HG03175 (cell line): Measurements from ENCODE around the gene SLC11A2.

Experiments used
- ATAC-seq: cut with Tn5 transposase; IDR thresholded peaks from one replicate; pipeline ENCODE4 v1.9.1; 2021; ENCODE audit warnings: mild to moderate bottlenecking, moderate library complexity; ENCODE audit not compliant: unreplicated experiment

Gene SLC11A2

DNA sequence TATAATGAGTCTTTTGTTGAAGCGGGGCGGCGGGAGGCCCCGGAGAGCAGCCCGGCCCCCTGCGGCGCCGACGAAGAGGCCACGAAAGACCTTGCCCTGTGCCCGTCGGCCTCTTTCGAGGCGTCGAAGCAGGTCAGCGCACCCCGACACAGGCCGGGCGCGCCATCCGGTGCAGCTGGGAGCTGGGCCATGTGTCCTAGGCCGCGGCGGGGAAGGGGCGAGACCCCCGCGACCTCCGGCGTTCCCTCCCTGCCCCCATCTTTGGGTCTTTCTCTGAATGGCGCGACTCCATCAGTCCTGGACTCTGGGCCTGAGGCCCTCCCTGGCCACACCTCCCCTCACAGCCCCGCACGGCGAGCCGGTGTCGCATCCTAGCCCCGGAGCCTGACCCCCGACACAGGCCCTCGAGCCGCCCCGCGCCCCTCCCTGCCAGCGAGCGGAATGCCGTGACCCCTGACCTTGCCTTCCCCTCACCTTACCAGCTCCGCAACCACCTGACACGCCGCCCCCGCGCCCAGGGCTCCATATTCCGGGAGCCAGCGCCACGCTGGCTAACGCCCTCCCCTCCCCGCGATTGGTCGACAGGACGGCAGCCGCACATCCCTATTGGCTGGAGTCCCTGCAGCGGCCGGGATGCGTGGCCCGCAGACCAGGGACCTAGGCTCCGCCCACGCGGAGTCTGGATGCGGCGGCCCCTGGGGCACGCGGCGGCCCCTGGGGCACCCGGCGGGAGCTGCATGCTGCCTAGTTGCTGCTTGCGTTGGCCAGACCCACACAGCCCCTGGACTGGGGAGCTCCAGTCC lies at the start of gene SLC11A2:
SLC11A2 (minus strand) TSS at position 549 of the 803 bp plus-strand sequence. CDS start 15,656 bp downstream, outside the sequence.
- peak; percentile 87 for ATAC-seq

DNA sequence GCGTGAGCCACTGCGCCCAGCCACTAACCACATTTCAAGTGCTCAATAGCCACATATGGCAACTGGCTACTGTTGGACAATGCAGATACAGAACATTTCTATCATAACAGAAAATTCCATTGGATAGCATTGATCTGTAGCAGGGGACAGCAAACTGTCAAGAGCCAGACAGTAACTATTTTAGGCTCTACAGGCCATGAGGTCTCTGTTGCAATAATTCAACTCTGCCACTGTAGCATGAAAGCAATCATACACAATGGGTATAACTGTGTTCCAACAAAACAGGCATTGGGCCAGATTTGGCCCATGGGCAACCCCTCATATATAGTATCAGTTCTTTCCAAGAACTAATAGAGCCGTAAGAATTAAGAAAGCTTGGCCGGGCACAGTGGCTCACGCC lies 49.2 kb upstream of the SLC11A2 start:
- ATAC-seq = no peak

DNA sequence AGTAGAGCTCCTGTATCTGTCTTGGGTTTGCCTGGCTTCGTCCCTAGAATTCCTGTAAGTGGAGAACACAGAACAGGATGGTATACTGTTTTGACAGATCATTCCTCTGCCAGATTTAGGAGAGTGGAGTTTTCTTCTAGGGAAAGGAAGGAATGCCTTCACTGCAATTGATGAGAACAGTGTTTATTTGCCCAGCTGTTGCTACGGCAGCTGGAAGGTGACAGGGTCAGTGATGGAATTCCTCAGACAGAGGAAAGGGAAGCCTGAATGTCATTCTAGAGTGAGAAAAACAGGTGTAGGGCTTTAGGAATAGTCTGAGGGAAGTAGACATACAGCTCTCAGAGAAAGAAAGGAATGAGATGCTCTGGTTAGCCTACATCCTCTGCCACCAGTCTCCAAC lies 45.5 kb upstream of the SLC11A2 start:
- no peak for ATAC-seq

DNA sequence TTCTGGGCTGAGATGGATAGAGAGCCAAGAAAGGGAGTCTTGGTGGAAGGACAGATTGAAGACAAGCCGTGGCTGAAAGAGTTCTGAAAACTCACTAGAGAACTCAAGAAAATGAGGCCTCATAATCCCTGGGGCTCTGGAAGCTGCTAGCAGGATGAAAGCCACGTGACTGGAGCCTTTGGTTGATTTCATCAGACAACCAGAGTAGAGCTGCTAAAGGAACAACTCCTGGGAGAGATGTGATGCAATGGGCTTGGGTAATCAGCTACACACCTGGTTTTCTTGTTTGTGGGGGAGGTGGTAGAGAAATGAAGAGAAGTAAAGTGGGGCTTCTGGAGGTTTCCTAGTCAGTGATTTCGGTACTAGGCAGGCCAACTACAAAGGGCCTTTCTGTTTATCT lies 43.8 kb upstream of the SLC11A2 start:
- no peak for ATAC-seq

DNA sequence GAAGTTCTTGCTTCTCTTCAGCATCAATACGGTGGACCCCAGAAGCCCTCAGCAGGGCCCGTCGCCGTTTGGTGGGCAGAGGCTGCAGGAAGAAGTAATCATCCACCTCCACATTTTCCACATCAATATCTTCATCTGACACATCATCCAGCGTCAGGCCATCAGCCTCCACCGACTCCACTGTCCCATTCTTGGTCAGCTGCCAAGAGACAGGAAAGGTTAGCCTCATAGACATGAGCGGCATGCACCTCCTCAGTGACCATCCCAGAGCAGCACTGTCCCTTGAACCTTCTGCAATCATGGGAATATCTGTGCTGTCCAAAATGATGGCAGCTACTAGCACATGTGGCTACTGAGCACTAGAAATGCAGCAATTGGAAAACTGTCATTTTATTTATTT lies 41.6 kb upstream of the SLC11A2 start:
- no peak for ATAC-seq

DNA sequence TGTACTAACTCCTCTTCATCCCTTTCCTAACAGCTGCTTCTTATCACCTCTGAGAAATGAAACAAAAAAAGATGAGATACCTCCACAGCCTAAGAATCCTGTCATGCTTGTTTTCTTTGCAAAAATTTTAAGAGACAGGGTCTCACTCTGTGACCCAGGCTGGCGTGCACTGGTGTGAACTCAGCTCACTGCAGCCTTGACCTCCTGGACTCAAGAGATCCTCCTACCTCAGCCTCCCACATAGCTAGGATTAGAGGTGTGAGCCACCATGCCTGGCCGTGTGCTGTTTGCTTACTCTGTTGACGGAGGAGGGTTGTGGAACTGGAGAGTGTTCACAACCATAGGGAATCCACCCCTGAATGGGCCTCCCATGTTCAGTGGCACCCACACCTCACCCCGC lies 41.0 kb upstream of the SLC11A2 start:
- no peak for ATAC-seq

DNA sequence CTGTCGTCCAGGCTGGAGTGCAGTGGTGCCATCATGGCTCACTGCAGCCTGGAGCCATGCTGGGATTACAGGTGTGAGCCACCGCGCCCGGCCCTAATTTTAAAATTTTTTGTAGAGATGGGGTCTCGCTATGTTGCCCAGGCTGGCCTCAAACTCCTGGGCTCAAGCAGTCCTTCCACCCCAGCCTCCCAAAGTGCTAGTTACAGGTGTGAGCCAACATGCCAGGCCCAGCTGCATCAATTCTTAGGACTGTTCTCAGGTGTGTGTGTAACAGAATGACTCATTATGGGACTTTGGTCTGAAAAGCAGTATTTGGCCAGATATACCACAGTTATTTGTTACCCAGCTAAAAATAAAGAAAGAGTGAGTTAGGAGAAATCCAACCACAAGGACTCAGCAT lies 39.3 kb upstream of the SLC11A2 start:
- no peak for ATAC-seq

DNA sequence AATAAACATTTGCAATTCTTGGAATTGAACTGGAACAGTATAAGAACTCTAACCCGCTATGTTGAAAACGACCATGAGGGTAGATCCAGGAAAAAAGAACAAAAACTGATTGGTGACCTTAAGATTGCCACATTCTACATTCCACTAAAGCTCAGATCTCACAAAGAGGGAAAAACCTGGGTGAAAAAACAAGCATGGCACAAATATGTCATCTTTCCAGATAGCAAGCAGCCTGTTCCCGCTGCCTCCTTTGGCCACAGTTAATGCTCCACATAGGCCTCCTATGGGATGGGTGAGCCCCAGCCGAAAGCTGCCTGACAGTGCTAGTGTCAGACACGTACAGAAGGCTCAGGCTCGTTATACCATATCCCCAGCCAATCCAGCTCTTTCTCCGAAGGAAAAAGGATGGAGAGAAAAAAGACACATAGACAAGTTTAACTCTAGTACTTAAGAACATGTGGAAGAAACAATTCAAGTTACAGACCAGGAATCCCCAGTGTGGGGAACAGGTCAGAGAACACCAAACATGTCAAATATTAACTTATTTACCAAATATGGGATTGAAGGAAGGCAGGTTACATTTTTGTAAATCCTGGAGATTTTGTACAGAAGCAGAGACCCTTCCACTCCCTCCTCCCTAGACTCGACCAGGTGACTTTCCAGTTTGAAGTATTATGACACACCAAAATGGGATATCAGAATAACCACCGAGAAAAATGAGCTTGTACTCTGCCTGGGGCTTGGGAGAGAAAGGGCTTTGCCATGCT lies 36.6 kb upstream of the SLC11A2 start:
- no peak for ATAC-seq

DNA sequence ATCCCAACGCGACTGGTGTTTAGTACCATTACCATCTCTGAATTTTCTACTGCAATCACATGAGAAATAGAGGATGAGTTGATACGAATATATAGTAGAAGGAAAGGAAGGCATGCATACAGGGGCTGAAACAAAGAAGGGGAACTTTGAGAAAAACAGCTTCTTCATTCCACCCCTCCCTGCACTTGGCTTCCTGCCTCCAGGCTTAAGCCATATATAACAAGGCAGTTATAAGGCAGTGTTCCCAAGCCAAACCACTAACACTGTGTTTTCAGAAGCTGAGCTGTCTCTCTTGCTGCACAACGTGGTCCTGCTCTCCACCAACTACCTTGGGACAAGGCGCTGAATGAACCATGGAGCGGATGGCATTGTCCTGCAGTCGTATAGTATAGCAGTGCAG lies 32.9 kb upstream of the SLC11A2 start:
- ATAC-seq = no peak

DNA sequence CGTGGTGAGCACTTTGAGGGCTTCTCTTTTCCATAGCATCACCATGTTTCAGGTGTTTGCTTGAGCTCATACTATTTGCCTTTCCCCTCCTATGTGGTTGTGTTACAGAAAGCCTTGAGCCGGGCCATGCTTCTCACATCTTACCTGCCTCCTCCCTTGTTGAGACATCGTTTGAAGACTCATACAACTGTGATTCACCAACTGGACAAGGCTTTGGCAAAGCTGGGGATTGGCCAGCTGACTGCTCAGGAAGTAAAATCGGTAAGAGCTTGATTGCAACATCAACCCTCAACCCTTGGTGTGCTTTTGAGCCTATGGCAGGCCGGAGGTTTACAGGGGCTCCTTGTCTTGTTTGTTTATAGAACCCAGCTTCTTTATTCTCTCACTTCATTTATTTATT lies 30.1 kb upstream of the SLC11A2 start:
- ATAC-seq = no peak

DNA sequence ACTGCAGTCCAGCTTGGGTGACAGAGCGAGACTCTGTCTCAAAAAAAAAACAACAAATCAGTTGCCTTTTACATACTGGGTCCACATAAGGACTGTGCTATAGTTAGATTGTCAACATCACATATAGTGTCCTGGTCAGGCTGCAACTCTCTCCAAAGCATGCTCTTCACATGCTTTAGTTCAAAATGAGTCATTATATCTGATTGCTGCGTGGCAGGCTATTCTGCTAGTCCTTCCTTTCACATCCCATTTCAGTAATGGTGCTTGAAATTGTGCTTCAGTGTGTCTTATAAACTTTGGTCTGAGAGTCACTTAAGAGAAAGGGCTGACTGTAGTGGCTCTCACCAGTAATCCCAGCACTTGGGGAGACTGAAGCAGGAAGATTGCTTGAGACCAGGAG lies 28.9 kb upstream of the SLC11A2 start:
- no peak for ATAC-seq

DNA sequence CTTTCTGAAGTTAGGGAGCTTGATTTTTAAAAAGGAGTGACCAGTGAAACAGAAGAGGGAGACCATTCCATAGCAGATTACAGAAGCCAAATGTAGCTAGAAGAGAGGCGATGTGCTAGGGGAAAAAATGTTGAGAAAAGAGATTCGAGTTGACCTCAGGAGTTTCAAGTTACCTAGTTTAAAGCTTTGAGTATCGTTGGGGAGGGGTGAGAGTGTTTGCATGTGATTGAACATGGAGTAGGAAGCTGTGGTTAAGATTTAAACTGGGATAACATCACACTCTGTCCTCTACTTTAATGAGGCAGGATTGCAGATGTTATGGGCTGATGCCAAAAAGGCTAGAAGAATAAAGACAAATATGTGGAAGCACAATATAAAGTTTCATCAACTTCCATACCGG lies 25.6 kb upstream of the SLC11A2 start:
- ATAC-seq = no peak

DNA sequence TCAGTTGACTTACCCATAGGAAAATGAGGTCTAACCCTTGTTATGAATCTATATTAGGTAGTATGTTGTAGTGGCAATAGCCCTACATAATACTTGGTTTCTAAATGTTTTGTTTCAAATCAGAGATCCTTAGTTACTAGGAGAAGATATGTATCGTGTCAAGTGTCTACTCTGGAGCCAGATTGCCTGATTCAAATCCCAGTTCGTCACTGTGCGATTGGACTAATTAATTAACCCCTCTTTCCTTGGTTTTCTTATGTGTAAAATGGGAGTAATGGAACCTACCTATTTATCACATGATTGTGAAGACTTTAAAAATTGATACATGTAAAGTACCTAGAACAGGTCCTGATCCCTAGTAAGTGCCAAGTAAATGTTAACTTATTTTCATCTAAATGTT lies 23.3 kb upstream of the SLC11A2 start:
- ATAC-seq = no peak

DNA sequence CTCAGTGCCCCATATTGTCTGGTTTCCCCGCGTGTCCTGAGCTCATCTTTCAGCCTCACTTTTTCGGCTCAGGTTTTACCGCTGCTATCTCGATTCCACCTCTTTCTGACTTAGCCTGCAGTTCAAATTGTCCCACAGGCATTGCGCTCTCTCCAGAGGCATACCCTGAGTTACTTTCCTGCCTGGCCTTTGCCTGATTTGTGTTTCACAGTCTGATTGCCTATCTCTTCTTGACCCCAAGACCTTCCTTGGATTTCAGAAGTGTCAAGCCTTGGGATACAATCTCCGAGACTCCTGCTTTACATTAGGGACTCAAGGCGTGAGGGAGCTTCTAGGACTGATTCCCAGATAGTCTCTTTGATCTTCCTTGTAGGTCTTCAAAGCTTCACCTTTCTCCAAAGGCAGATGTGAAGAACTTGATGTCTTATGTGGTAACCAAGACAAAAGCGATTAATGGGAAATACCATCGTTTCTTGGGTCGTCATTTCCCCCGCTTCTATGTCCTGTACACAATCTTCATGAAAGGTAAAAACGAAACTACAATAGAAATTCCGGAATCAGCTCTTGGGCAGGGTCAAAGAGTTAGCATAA lies 22.6 kb upstream of the SLC11A2 start:
- no peak for ATAC-seq

DNA sequence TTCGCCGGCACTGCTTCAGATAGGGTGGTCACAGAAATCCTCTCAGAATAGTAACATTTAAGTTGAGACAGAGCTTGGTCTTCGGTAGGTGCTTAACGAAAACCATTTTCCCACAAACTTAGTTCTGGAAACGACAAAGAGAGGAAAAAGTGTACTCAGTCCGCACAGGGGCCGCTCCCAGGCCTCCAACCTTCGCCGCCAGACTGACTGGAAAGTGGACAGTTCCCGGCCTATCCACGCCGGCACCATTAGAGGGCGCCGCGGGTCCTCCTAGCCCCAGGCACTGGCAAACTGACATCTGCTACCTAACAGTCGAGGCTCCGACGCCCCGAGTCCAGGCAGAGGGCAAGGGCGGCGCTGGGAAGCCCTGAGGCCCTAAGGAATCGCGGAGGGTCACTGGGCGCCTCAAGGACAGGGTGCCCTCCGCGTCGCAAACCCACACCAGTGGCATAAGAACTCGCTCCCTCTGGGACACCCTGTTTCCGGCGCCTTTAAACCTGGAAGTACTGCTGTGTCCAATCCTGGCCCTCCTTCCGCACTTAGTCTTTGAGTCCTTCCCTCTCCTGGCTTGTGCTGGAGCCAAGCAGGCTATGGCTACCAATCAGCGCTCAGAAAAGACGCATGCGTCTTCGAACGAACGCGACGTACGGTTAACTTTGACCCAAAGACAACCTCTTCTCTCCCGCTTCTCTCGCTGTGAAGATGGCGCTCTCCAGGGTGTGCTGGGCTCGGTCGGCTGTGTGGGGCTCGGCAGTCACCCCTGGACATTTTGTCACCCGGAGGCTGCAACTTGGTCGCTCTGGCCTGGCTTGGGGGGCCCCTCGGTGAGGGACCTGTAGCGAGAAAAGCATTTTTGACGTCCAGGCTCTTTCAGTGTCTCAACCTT lies 21.7 kb upstream of the SLC11A2 start, which contains the start of gene LETMD1:
LETMD1 (plus strand) TSS at position 673 of the 886 bp plus-strand sequence; CDS start at position 703, 30 bp downstream.
- peak; percentile 96 for ATAC-seq

DNA sequence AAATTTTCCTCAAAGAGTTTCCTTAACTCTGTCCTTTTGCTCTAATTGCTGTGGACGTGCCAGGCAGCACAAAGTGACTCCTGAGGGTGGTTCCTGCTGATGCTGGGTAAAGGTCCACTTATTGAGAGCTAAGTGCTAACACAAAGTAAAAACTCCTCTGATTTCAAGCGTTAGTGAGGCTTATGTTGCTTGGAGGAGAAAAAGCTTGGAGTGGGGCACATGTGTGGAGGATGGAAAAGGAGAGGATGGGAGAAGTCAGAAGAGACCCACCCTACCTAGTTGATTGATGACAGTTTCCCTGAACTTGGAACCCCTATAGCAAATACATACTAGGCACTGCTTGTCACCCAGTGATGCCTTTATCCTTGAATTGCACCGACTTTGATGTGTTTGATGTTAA lies 10.1 kb upstream of the SLC11A2 start:
- no peak for ATAC-seq

DNA sequence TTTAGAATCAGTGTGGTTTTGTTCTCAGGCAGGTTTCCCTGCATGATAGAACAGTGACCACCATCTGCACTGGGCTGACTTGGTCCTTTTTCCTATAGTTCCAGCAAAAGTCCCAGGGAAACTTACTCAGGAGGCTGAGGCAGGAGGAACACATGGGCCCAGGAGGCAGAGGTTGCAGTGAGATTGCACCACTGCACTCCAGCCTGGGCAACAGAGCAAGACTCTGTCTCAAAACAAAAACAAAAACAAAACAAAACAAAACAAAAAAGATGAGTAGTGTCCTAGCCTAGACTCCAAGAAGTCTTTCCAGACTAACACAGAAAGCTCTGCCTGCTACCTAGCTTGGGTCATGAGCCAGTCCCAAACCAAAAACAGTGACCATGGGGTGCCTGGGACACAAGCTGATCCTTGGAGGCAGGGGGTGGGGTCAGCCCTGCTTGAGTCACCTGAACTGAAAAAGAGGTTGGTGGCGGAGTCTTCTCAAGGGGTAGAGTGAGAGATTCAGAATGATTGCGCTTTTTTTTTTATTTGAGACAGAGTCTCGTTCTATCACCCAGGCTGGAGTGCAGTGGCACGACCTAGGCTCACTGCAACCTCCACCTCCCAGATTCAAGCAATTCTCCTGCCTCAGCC lies 7.4 kb upstream of the SLC11A2 start:
- no peak for ATAC-seq

DNA sequence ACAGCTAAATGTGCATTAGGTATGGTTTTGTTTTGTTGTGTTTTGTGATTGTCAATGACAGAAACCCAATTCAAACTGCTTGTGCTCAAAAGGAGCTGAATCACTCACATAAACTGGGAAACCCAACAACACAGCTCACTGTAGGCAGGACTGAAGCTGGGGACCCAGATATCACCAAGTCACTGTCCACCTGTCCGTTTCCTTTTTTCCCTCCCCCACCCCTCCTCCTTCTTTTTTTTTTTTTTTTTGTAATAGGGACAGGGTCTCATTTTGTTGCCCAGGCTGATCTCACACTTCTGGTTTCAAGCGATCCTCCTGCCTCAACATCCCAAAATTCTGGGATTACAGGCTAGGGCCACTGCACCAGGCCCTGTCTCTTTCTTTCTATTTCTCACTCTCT lies 6.9 kb upstream of the SLC11A2 start:
- no peak for ATAC-seq

DNA sequence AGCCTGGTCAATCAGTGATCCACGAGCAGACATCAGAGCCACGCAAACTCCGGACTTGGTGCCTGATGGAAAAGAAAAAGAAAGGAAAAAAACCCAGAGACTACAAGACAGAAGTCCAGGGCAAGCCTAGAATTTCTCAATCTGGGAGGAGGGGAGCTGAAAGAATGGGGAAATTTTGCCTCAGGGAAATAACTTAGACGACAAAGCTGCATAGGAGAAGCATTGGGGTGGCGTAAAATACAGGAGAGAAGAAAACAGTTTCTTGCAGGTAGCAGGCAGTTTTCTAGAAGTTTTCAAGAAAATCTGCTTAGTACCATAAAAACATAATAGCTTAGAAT lies 2.6 kb upstream of the SLC11A2 start:
- no peak for ATAC-seq

DNA sequence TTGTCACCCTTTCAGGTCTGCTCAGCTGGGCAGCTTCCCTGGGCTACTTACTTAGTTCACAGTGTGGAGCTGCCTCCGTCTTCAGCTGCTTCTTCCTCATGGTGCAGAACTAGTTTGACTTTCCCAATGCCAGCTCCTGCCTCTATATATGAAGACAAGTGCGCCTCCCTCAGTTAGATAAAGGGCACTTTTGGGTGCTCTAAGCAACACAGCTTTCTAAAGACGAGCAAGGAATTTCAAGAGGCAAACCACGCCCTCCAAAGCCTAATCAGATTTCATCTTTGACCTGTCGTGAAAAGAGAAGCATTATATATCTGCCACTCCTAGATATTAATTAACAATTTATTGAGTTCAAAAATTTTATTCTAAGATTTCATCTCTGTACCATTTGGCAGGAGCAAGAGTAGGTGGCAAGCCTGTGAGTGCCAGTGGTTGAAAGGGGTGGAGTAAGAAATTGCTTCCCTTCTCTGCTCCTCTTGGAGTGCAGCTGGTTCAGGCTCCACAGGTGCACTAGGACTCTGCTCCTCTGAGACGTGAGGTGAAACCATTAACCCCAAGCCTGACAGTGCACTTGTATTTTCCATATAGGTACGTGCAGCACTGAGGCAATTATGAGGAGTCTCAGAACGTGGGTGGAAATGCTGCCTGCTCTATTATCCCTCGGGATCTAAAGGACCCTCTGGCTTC lies 2.1 kb upstream of the SLC11A2 start:
- ATAC-seq = no peak
